ENCODE data around the gene CD40LG. TPM values are rescaled to one million over a fixed set of nuclear protein-coding genes. Genes with fewer than 3 reads are reported as not detected.

Gene CD40LG
- total and polyA plus RNA-seq, 7 donors: 0.27 to 2.6 (median 0.34) TPM; not detected in 3

DNA sequence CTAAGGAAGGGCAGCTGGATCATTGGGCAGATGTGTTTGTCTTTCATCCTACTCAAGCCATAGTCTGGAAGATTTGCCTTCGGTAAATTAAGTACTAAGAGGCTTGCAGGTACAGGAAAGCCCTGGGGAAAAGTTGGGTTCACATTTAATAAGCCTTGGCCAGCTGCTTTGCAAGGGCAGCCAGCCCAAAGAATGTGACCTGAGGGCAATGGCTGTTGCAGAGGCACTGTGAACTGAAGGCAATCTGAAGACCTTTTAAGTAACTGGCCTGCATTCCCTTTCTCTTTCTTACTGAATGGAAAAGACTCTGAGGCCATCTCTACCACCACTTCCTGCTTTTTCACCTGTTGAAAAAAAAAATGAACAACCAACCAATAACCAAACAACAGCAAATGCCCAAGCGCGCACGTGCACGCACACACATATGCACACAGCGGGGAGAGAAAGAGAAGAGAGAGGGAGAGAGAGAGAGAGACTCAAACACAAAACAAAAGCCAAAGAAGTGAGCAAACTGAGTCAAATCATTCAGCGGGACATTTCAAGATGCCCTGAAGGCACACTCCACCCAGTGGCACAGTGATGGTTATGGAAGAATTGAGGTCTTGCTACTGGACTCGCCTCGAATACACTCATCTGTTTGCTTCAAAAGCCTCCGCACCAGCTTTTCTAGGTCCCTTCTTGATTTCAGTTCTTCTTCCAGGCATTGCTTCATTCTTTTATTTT lies 19.6 kb downstream of the CD40LG start:
- H3K4me3 ChIP-seq: no peak overlapping the region
- no peaks in the 10 kb centered on the region for H3K4me1 ChIP-seq
- no peak overlapping the region for H3K27ac ChIP-seq
- H3K27me3 ChIP-seq: no peaks in the 10 kb centered on the region
- no peak for DNase-seq
- no peak for TF ChIP-seq POLR2AphosphoS5 (IDR thresholded peaks at IDR 0.05)
- no peak for TF ChIP-seq POLR2A (IDR thresholded peaks at IDR 0.05)
- no peak for TF ChIP-seq EP300 (IDR thresholded peaks at IDR 0.05)
- TF ChIP-seq, protein P1, sequence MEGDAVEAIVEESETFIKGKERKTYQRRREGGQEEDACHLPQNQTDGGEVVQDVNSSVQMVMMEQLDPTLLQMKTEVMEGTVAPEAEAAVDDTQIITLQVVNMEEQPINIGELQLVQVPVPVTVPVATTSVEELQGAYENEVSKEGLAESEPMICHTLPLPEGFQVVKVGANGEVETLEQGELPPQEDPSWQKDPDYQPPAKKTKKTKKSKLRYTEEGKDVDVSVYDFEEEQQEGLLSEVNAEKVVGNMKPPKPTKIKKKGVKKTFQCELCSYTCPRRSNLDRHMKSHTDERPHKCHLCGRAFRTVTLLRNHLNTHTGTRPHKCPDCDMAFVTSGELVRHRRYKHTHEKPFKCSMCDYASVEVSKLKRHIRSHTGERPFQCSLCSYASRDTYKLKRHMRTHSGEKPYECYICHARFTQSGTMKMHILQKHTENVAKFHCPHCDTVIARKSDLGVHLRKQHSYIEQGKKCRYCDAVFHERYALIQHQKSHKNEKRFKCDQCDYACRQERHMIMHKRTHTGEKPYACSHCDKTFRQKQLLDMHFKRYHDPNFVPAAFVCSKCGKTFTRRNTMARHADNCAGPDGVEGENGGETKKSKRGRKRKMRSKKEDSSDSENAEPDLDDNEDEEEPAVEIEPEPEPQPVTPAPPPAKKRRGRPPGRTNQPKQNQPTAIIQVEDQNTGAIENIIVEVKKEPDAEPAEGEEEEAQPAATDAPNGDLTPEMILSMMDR (IDR thresholded peaks at IDR 0.05): no peak
- intact Hi-C loops (cut with DNase I): no loop called here
- 90% methylated on average over 10 of the region's 10 CpGs for WGBS, 2 donors
- peaks cover 0 to 31% (median 0%) of the 10 kb centered on the region in 4 donors for H3K36me3 ChIP-seq
- H3K9me3 ChIP-seq: no peaks in the 10 kb centered on the region

DNA sequence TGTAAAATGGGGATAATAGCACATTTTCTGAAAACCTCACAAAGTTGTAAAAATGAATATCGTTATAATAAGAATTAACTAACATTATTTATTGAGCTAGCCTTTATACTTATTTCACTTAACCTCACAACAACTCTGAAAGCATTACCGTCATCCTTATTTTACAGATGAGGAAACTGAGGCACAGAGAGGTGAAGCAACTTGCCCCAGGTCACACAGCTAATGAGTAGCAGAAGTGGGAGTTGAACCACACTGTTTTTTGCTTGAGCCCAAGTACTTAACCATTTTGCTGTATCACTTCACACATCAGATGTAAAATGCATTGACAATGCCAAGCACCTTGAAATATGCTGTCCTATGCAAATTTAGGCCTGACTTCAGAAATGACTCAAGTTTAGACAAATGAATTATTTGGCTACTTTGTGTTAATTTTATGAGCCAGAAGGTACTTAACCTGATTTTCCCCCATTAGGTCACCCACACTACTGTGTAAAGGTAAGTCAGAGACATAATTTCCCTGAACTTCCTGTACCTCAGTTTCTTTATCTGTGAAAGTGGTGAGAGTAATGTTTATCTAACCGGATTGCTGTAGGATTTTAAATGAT lies 23.1 kb downstream of the CD40LG start:
- peaks cover 0 to 31% (median 0%) of the 10 kb centered on the region in 4 donors for H3K36me3 ChIP-seq
- no peaks in the 10 kb centered on the region for H3K9me3 ChIP-seq
- no peak overlapping the region for H3K4me3 ChIP-seq
- WGBS, 2 donors: 85 to 86% methylated on average over 3 of the region's 3 CpGs
- intact Hi-C loops (cut with DNase I): no loop called here
- H3K27ac ChIP-seq: no peak overlapping the region
- TF ChIP-seq EP300 (IDR thresholded peaks at IDR 0.05) (no peak), POLR2A (IDR thresholded peaks at IDR 0.05) (no peak), POLR2AphosphoS5 (IDR thresholded peaks at IDR 0.05) (no peak)
- TF ChIP-seq, protein P1 (IDR thresholded peaks at IDR 0.05): no peak
- no peaks in the 10 kb centered on the region for H3K27me3 ChIP-seq
- no peak for DNase-seq
- H3K4me1 ChIP-seq: no peaks in the 10 kb centered on the region

GRCh38 chrX:136674270-136674985 lies 26.5 kb downstream of the CD40LG start:
- intact Hi-C loops (cut with DNase I): no loop called here
- no peak overlapping the region for H3K27ac ChIP-seq
- peaks cover 0 to 15% (median 0%) of the 10 kb centered on the region in 4 donors for H3K36me3 ChIP-seq
- WGBS, 2 donors: 56 to 61% methylated on average over 5 of the region's 5 CpGs
- H3K9me3 ChIP-seq: no peaks in the 10 kb centered on the region
- no peaks in the 10 kb centered on the region for H3K27me3 ChIP-seq
- no peak overlapping the region for H3K4me3 ChIP-seq
- H3K4me1 ChIP-seq: no peaks in the 10 kb centered on the region
- TF ChIP-seq, protein P1 (IDR thresholded peaks at IDR 0.05): no peak
- TF ChIP-seq POLR2AphosphoS5 (IDR thresholded peaks at IDR 0.05) (no peak), EP300 (IDR thresholded peaks at IDR 0.05) (no peak), POLR2A (IDR thresholded peaks at IDR 0.05) (no peak)
- DNase-seq: no peak

- no peak overlapping the region for H3K27ac ChIP-seq
- TF ChIP-seq POLR2AphosphoS5 (IDR thresholded peaks at IDR 0.05): no peak
- no peak for TF ChIP-seq POLR2A (IDR thresholded peaks at IDR 0.05)
- TF ChIP-seq EP300 (IDR thresholded peaks at IDR 0.05): no peak
- TF ChIP-seq, protein P1 (IDR thresholded peaks at IDR 0.05): no peak
- H3K4me1 ChIP-seq: no peaks in the 10 kb centered on the region
- peaks cover 0 to 5% (median 0%) of the 10 kb centered on the region in 4 donors for H3K36me3 ChIP-seq
- no peak overlapping the region for H3K4me3 ChIP-seq
- no peaks in the 10 kb centered on the region for H3K27me3 ChIP-seq
- no peaks in the 10 kb centered on the region for H3K9me3 ChIP-seq
- 74 to 81% methylated on average over 6 of the region's 6 CpGs for WGBS, 2 donors
- DNase-seq: no peak
- intact Hi-C loops (cut with DNase I): no loop called here
Observed at GRCh38 chrX:136679531-136679930, 31.6 kb downstream of the CD40LG start.

All from sigmoid colon (tissue), 7 donors.